Measurements from ENCODE around the gene SLC31A2. TPM values are rescaled to one million over a fixed set of nuclear protein-coding genes. Genes with fewer than 3 reads are reported as not detected.

The SLC31A2 gene
- total and polyA plus RNA-seq, 2 donors from 2014 or later, result 10.6 to 18.6 TPM

DNA sequence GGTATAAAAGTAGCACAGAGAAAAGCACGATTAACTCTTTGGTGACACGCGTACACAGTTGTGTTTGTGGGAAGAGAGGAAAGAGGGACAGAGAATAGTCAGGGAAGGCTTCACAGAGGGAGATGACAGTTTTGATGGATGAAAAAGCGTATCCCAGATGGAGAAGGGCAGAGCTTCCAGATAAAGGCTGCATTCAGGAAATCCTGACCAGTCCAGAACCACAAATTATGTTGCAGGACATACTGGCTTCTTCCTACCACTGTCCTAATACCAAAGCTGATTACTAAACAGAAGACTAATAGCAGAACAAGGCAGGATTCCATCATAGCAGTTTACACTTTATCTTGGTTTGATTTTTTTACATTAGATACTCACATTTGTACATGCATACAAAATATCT, 34.5 kb downstream of the SLC31A2 start:
- H3K4me3 ChIP-seq (ENCODE audit: low read length in 3 of 3), result no peak overlapping the region
- DNase-seq (no peak), FAIRE-seq (no peak)
- no peak overlapping the region for H3K27ac ChIP-seq (ENCODE audit: low read depth in 2 of 2, low read length in 2 of 2)
- no peak for TF ChIP-seq CTCF (IDR thresholded peaks at IDR 0.05; ENCODE audit: borderline replicate concordance, extremely low read depth, insufficient read depth)
- H3K9ac ChIP-seq (ENCODE audit: low read length in 3 of 3), result no peak overlapping the region
- H3K9me3 ChIP-seq (ENCODE audit: control insufficient read depth in 2 of 3, insufficient read depth in 1 of 3, low read length in 3 of 3), result no peaks in the 10 kb centered on the region
- no peaks in the 10 kb centered on the region for H3K4me1 ChIP-seq (ENCODE audit: control insufficient read depth in 2 of 3, insufficient read depth in 2 of 3, low read depth in 1 of 3, low read length in 3 of 3)
- peaks cover 25 to 66% (median 61%) of the 10 kb centered on the region in 3 donors for H3K36me3 ChIP-seq (ENCODE audit: control insufficient read depth in 2 of 3, insufficient read depth in 3 of 3, low read length in 3 of 3)
- intact Hi-C loops (cut with DNase I), result no loop called here
- H3K27me3 ChIP-seq (ENCODE audit: control insufficient read depth, insufficient read depth, low read length), result no peaks in the 10 kb centered on the region

DNA sequence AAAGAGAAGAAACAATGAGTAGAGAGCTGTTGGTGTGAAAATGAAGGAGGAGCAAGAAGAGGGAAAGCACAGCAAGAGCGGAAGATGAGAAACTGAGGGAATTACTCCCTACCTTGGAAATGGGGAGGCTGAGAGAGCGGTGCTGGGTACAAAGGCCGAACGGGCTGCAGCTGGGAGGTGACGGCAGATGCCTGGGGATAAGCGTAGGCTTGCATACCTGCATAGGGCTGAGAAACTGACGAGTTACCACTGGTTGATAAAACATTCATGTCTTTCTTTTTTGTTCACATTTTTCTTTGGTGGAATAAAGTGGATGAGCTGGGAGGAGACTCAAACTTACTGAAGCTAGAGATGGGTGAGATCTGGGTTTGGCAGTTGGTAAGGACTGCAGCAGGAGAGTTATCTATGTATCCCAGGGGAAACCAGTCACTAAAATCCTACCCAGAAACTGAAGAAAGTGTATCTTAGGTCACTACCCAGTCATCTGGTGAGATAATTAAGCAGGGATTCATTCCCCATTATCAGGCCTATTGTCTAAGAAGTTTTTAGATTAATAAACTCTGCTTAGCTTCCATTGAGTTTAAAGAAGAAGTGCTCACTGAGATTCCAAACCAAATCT, 35.4 kb downstream of the SLC31A2 start:
- Histone ChIP-seq H3K4me1 (ENCODE audit: control insufficient read depth in 2 of 3, insufficient read depth in 2 of 3, low read depth in 1 of 3, low read length in 3 of 3) (no peaks in the 10 kb centered on the region), H3K27me3 (ENCODE audit: control insufficient read depth, insufficient read depth, low read length) (no peaks in the 10 kb centered on the region), H3K9me3 (ENCODE audit: control insufficient read depth in 2 of 3, insufficient read depth in 1 of 3, low read length in 3 of 3) (no peaks in the 10 kb centered on the region), H3K36me3 (ENCODE audit: control insufficient read depth in 2 of 3, insufficient read depth in 3 of 3, low read length in 3 of 3) (peaks cover 25 to 66% (median 61%) of the 10 kb centered on the region in 3 donors), H3K4me3 (ENCODE audit: low read length in 3 of 3) (no peak overlapping the region), H3K9ac (ENCODE audit: low read length in 3 of 3) (no peak overlapping the region), H3K27ac (ENCODE audit: low read depth in 2 of 2, low read length in 2 of 2) (no peak overlapping the region)
- intact Hi-C loops (cut with DNase I), result no loop called here
- FAIRE-seq (no peak), DNase-seq (no peak)
- no peak for TF ChIP-seq CTCF (IDR thresholded peaks at IDR 0.05; ENCODE audit: borderline replicate concordance, extremely low read depth, insufficient read depth)

- intact Hi-C loops (cut with DNase I), result no loop called here
- peak in 1 of 5 donors; percentile 73 for DNase-seq
- no peak for FAIRE-seq
- Histone ChIP-seq H3K36me3 (ENCODE audit: control insufficient read depth in 2 of 3, insufficient read depth in 3 of 3, low read length in 3 of 3) (peaks cover 20 to 57% (median 53%) of the 10 kb centered on the region in 3 donors), H3K4me1 (ENCODE audit: control insufficient read depth in 2 of 3, insufficient read depth in 2 of 3, low read depth in 1 of 3, low read length in 3 of 3) (no peaks in the 10 kb centered on the region), H3K27me3 (ENCODE audit: control insufficient read depth, insufficient read depth, low read length) (no peaks in the 10 kb centered on the region), H3K9me3 (ENCODE audit: control insufficient read depth in 2 of 3, insufficient read depth in 1 of 3, low read length in 3 of 3) (no peaks in the 10 kb centered on the region), H3K4me3 (ENCODE audit: low read length in 3 of 3) (no peak overlapping the region), H3K27ac (ENCODE audit: low read depth in 2 of 2, low read length in 2 of 2) (peak overlapping the region in 1 of 2 donors; percentile 8), H3K9ac (ENCODE audit: low read length in 3 of 3) (no peak overlapping the region)
- no peak for TF ChIP-seq CTCF (IDR thresholded peaks at IDR 0.05; ENCODE audit: borderline replicate concordance, extremely low read depth, insufficient read depth)
These were observed 37.3 kb downstream of the SLC31A2 start for GRCh38 chr9:113187929-113188595.

Measured in kidney (tissue), 14 donors.